ENCODE measurements around the gene SPACA4.

The SPACA4 gene

GRCh38 chr19:48600679-48601417 lies 5.7 kb upstream of the SPACA4 start:
- H3K4me3 ChIP-seq (ENCODE audit: low read length) = no peak overlapping the region
- H3K9me3 ChIP-seq (ENCODE audit: control insufficient read depth, low read length) = no peaks in the 10 kb centered on the region
- H3K27me3 ChIP-seq (ENCODE audit: control insufficient read depth, insufficient read depth, low read length) = no peaks in the 10 kb centered on the region
- peaks cover 19% of the 10 kb centered on the region for H3K4me1 ChIP-seq (ENCODE audit: control insufficient read depth, insufficient read depth, low read length)
- H3K36me3 ChIP-seq (ENCODE audit: control insufficient read depth, insufficient read depth, low read length) = no peaks in the 10 kb centered on the region
- H3K9ac ChIP-seq (ENCODE audit: low read length) = no peak overlapping the region

- no peaks in the 10 kb centered on the region for H3K27me3 ChIP-seq (ENCODE audit: control insufficient read depth, insufficient read depth, low read length)
- H3K4me1 ChIP-seq (ENCODE audit: control insufficient read depth, insufficient read depth, low read length) = peaks cover 19% of the 10 kb centered on the region
- H3K4me3 ChIP-seq (ENCODE audit: low read length) = no peak overlapping the region
- no peaks in the 10 kb centered on the region for H3K9me3 ChIP-seq (ENCODE audit: control insufficient read depth, low read length)
- H3K9ac ChIP-seq (ENCODE audit: low read length) = peak overlapping the region; percentile 2
- no peaks in the 10 kb centered on the region for H3K36me3 ChIP-seq (ENCODE audit: control insufficient read depth, insufficient read depth, low read length)
Measured at GRCh38 chr19:48603001-48603400, 3.5 kb upstream of the SPACA4 start.

- Histone ChIP-seq H3K4me3 (ENCODE audit: low read length) (no peak overlapping the region), H3K9me3 (ENCODE audit: control insufficient read depth, low read length) (no peaks in the 10 kb centered on the region), H3K36me3 (ENCODE audit: control insufficient read depth, insufficient read depth, low read length) (no peaks in the 10 kb centered on the region), H3K27me3 (ENCODE audit: control insufficient read depth, insufficient read depth, low read length) (no peaks in the 10 kb centered on the region), H3K9ac (ENCODE audit: low read length) (no peak overlapping the region), H3K4me1 (ENCODE audit: control insufficient read depth, insufficient read depth, low read length) (peaks cover 19% of the 10 kb centered on the region)
Measured at GRCh38 chr19:48603449-48603848, 3.1 kb upstream of the SPACA4 start.

- H3K27me3 ChIP-seq (ENCODE audit: control insufficient read depth, insufficient read depth, low read length) = no peaks in the 10 kb centered on the region
- no peaks in the 10 kb centered on the region for H3K9me3 ChIP-seq (ENCODE audit: control insufficient read depth, low read length)
- H3K36me3 ChIP-seq (ENCODE audit: control insufficient read depth, insufficient read depth, low read length) = no peaks in the 10 kb centered on the region
- H3K9ac ChIP-seq (ENCODE audit: low read length) = no peak overlapping the region
- peaks cover 23% of the 10 kb centered on the region for H3K4me1 ChIP-seq (ENCODE audit: control insufficient read depth, insufficient read depth, low read length)
- H3K4me3 ChIP-seq (ENCODE audit: low read length) = no peak overlapping the region
Measured at GRCh38 chr19:48603850-48604249, 2.7 kb upstream of the SPACA4 start.

- Histone ChIP-seq H3K4me3 (ENCODE audit: low read length) (no peak overlapping the region), H3K36me3 (ENCODE audit: control insufficient read depth, insufficient read depth, low read length) (peaks cover 6% of the 10 kb centered on the region), H3K9ac (ENCODE audit: low read length) (no peak overlapping the region), H3K9me3 (ENCODE audit: control insufficient read depth, low read length) (no peaks in the 10 kb centered on the region), H3K27me3 (ENCODE audit: control insufficient read depth, insufficient read depth, low read length) (no peaks in the 10 kb centered on the region), H3K4me1 (ENCODE audit: control insufficient read depth, insufficient read depth, low read length) (peaks cover 23% of the 10 kb centered on the region)
Measured at GRCh38 chr19:48607359-48607755, 815 bp downstream of the SPACA4 start.

GRCh38 chr19:48608798-48609263 lies 2.3 kb downstream of the SPACA4 start:
- H3K27me3 ChIP-seq (ENCODE audit: control insufficient read depth, insufficient read depth, low read length) = no peaks in the 10 kb centered on the region
- no peak overlapping the region for H3K4me3 ChIP-seq (ENCODE audit: low read length)
- H3K4me1 ChIP-seq (ENCODE audit: control insufficient read depth, insufficient read depth, low read length) = peaks cover 19% of the 10 kb centered on the region
- no peaks in the 10 kb centered on the region for H3K9me3 ChIP-seq (ENCODE audit: control insufficient read depth, low read length)
- peaks cover 6% of the 10 kb centered on the region for H3K36me3 ChIP-seq (ENCODE audit: control insufficient read depth, insufficient read depth, low read length)
- no peak overlapping the region for H3K9ac ChIP-seq (ENCODE audit: low read length)

- Histone ChIP-seq H3K9ac (ENCODE audit: low read length) (no peak overlapping the region), H3K4me3 (ENCODE audit: low read length) (no peak overlapping the region), H3K27me3 (ENCODE audit: control insufficient read depth, insufficient read depth, low read length) (no peaks in the 10 kb centered on the region), H3K9me3 (ENCODE audit: control insufficient read depth, low read length) (no peaks in the 10 kb centered on the region), H3K4me1 (ENCODE audit: control insufficient read depth, insufficient read depth, low read length) (peaks cover 16% of the 10 kb centered on the region), H3K36me3 (ENCODE audit: control insufficient read depth, insufficient read depth, low read length) (peaks cover 6% of the 10 kb centered on the region)
Measured at GRCh38 chr19:48609571-48610108, 3.1 kb downstream of the SPACA4 start.

GRCh38 chr19:48611872-48612271 lies 5.3 kb downstream of the SPACA4 start:
- peaks cover 36% of the 10 kb centered on the region for H3K4me1 ChIP-seq (ENCODE audit: control insufficient read depth, insufficient read depth, low read length)
- no peak overlapping the region for H3K4me3 ChIP-seq (ENCODE audit: low read length)
- no peaks in the 10 kb centered on the region for H3K27me3 ChIP-seq (ENCODE audit: control insufficient read depth, insufficient read depth, low read length)
- H3K9ac ChIP-seq (ENCODE audit: low read length) = no peak overlapping the region
- no peaks in the 10 kb centered on the region for H3K9me3 ChIP-seq (ENCODE audit: control insufficient read depth, low read length)
- H3K36me3 ChIP-seq (ENCODE audit: control insufficient read depth, insufficient read depth, low read length) = peaks cover 26% of the 10 kb centered on the region

GRCh38 chr19:48613024-48613851 lies 6.7 kb downstream of the SPACA4 start:
- no peaks in the 10 kb centered on the region for H3K9me3 ChIP-seq (ENCODE audit: control insufficient read depth, low read length)
- no peaks in the 10 kb centered on the region for H3K27me3 ChIP-seq (ENCODE audit: control insufficient read depth, insufficient read depth, low read length)
- H3K4me1 ChIP-seq (ENCODE audit: control insufficient read depth, insufficient read depth, low read length) = peaks cover 47% of the 10 kb centered on the region
- peak overlapping the region; percentile 90 for H3K4me3 ChIP-seq (ENCODE audit: low read length)
- peaks cover 33% of the 10 kb centered on the region for H3K36me3 ChIP-seq (ENCODE audit: control insufficient read depth, insufficient read depth, low read length)
- peak overlapping the region; percentile 98 for H3K9ac ChIP-seq (ENCODE audit: low read length)

GRCh38 chr19:48613852-48614435 lies 7.4 kb downstream of the SPACA4 start:
- Histone ChIP-seq H3K4me1 (ENCODE audit: control insufficient read depth, insufficient read depth, low read length) (peaks cover 42% of the 10 kb centered on the region), H3K27me3 (ENCODE audit: control insufficient read depth, insufficient read depth, low read length) (no peaks in the 10 kb centered on the region), H3K9ac (ENCODE audit: low read length) (peak overlapping the region; percentile 98), H3K4me3 (ENCODE audit: low read length) (peak overlapping the region; percentile 90), H3K36me3 (ENCODE audit: control insufficient read depth, insufficient read depth, low read length) (peaks cover 33% of the 10 kb centered on the region), H3K9me3 (ENCODE audit: control insufficient read depth, low read length) (no peaks in the 10 kb centered on the region)

GRCh38 chr19:48614436-48615230 lies 8.1 kb downstream of the SPACA4 start, which contains the start of gene FAM83E:
Gene FAM83E (minus strand): TSS chr19:48615076. CDS start chr19:48613372, 1,704 bp downstream.
- H3K36me3 ChIP-seq (ENCODE audit: control insufficient read depth, insufficient read depth, low read length) = peaks cover 33% of the 10 kb centered on the region
- no peaks in the 10 kb centered on the region for H3K9me3 ChIP-seq (ENCODE audit: control insufficient read depth, low read length)
- peak within 1 kb of the TSS; percentile 98 for H3K9ac ChIP-seq (ENCODE audit: low read length)
- H3K27me3 ChIP-seq (ENCODE audit: control insufficient read depth, insufficient read depth, low read length) = no peaks in the 10 kb centered on the region
- peak within 1 kb of the TSS; percentile 90 for H3K4me3 ChIP-seq (ENCODE audit: low read length)
- H3K4me1 ChIP-seq (ENCODE audit: control insufficient read depth, insufficient read depth, low read length) = peaks cover 43% of the 10 kb centered on the region

All from mucosa of stomach (tissue), 1 donor.